ENCODE measurements around the gene SHB.

The SHB gene

DNA sequence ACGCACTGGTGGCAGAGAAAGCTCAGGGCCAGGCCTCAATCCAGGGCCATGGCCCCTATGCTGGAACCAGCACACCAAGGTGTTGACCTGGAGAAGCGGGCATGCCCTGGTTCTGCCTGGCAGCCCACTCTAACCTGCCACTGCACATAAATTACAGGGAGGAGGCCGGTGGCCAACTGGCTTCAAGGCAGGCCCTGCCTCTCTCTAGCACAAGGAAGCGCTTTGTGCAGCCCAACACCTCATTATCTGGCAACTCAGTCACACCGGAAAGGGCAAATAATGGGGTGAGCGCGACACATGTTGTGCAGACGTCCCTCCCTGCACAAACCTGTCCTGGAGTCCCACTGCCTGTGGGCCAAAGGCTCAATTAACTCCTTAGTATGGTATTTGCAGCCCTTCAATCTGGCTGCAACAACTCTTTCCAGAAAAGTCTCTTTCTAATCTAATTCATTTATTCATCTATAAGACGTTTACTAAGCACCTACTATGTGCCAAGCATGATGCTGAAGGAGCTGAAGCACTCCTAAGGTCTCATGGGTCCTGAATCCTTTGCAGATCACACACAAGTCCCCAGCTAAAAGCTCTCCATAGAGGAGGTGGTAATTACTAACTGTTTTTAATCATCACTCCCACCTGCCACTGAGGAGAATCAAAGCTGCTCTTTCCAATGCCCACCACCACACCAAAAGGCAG, 24.9 kb downstream of the SHB start:
- TF ChIP-seq ZNF384 (IDR thresholded peaks at IDR 0.05), result no peak
- no peak for TF ChIP-seq FOXA1 (IDR thresholded peaks at IDR 0.05)
- no peak for TF ChIP-seq LEF1 (IDR thresholded peaks at IDR 0.05; ENCODE audit: borderline replicate concordance)
- no peak for TF ChIP-seq FOXK2 (IDR thresholded peaks at IDR 0.05)
- no peak for TF ChIP-seq FOXM1 (IDR thresholded peaks at IDR 0.05; ENCODE audit: borderline replicate concordance)
- TF ChIP-seq ELF4 (IDR thresholded peaks at IDR 0.05), result no peak
- TF ChIP-seq NFRKB (IDR thresholded peaks at IDR 0.05), result no peak
- TF ChIP-seq ARNT (IDR thresholded peaks at IDR 0.05), result no peak
- TF ChIP-seq HDGF (IDR thresholded peaks at IDR 0.05; ENCODE audit: borderline replicate concordance), result no peak
- TF ChIP-seq BHLHE40 (IDR thresholded peaks at IDR 0.05; ENCODE audit: borderline replicate concordance), result no peak
- TF ChIP-seq TARDBP (IDR thresholded peaks at IDR 0.05), result no peak
- TF ChIP-seq SUZ12 (IDR thresholded peaks at IDR 0.05), result no peak
- TF ChIP-seq, protein P1, sequence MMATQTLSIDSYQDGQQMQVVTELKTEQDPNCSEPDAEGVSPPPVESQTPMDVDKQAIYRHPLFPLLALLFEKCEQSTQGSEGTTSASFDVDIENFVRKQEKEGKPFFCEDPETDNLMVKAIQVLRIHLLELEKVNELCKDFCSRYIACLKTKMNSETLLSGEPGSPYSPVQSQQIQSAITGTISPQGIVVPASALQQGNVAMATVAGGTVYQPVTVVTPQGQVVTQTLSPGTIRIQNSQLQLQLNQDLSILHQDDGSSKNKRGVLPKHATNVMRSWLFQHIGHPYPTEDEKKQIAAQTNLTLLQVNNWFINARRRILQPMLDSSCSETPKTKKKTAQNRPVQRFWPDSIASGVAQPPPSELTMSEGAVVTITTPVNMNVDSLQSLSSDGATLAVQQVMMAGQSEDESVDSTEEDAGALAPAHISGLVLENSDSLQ (IDR thresholded peaks at IDR 0.05), result no peak
- TF ChIP-seq L3MBTL2 (conservative IDR thresholded peaks at IDR 0.05), result no peak
- no peak for TF ChIP-seq CTBP1 (IDR thresholded peaks at IDR 0.05; ENCODE audit: borderline replicate concordance)
- TF ChIP-seq SP1 (IDR thresholded peaks at IDR 0.05), result no peak
- CTCF ChIA-PET, result no interaction called here
- POLR2A ChIA-PET, result no interaction called here
- no peak for DNase-seq (ENCODE audit: extremely low spot score)

GRCh38 chr9:38042626-38043357, 26.2 kb downstream of the SHB start:
- ChIA-PET POLR2A (no interaction called here), CTCF (no interaction called here)
- no peak for TF ChIP-seq ZNF384 (IDR thresholded peaks at IDR 0.05)
- no peak for TF ChIP-seq L3MBTL2 (conservative IDR thresholded peaks at IDR 0.05)
- TF ChIP-seq, protein P1 (IDR thresholded peaks at IDR 0.05), result no peak
- TF ChIP-seq FOXK2 (IDR thresholded peaks at IDR 0.05), result no peak
- no peak for TF ChIP-seq NFRKB (IDR thresholded peaks at IDR 0.05)
- no peak for TF ChIP-seq CTBP1 (IDR thresholded peaks at IDR 0.05; ENCODE audit: borderline replicate concordance)
- no peak for TF ChIP-seq BHLHE40 (IDR thresholded peaks at IDR 0.05; ENCODE audit: borderline replicate concordance)
- no peak for TF ChIP-seq ARNT (IDR thresholded peaks at IDR 0.05)
- TF ChIP-seq FOXM1 (IDR thresholded peaks at IDR 0.05; ENCODE audit: borderline replicate concordance), result no peak
- TF ChIP-seq LEF1 (IDR thresholded peaks at IDR 0.05; ENCODE audit: borderline replicate concordance), result no peak
- no peak for TF ChIP-seq HDGF (IDR thresholded peaks at IDR 0.05; ENCODE audit: borderline replicate concordance)
- TF ChIP-seq SUZ12 (IDR thresholded peaks at IDR 0.05), result no peak
- no peak for TF ChIP-seq TARDBP (IDR thresholded peaks at IDR 0.05)
- no peak for DNase-seq (ENCODE audit: extremely low spot score)

DNA sequence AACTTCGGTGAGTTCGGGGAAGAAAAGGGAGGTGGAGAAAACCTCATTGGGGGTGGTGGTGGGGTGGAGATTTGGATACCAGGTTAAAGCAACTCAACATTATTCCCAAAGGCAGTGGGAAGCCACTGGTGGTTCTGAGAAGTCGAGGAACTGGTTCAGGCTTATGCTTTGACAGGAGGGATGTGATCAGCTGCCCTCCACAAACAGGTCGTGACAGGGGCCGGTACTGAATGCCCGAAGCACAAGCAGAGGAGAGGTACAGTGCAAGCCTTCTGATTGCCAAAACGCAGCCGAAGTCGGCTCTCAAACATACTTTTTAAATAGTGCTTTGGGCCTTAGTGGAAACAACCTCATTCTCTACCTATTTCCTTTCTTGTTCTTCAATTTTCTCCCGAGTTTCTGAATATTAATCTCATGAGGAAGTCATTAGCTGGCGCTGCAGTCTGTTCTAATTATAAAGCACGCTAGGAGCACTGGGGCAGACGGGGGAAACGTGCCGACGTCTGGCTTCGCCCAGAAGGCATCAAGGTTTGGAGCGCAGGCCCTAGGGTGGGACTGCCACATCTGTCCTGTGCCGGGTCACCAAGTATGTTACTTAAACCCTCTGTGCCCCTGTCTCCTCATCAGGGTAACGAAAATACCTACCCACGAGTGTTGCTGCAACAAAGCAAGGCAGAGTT, 27.3 kb downstream of the SHB start:
- no peak for DNase-seq (ENCODE audit: extremely low spot score)
- CTCF ChIA-PET, result no interaction called here
- POLR2A ChIA-PET, result no interaction called here
- TF ChIP-seq HDGF (IDR thresholded peaks at IDR 0.05; ENCODE audit: borderline replicate concordance), result no peak
- TF ChIP-seq FOXA1 (IDR thresholded peaks at IDR 0.05), result no peak
- no peak for TF ChIP-seq FOXK2 (IDR thresholded peaks at IDR 0.05)
- no peak for TF ChIP-seq CTBP1 (IDR thresholded peaks at IDR 0.05; ENCODE audit: borderline replicate concordance)

- DNase-seq (ENCODE audit: extremely low spot score), result no peak
- CTCF ChIA-PET, result no interaction called here
- TF ChIP-seq, protein P1 (IDR thresholded peaks at IDR 0.05), result no peak
- no peak for TF ChIP-seq SUZ12 (IDR thresholded peaks at IDR 0.05)
- no peak for TF ChIP-seq BHLHE40 (IDR thresholded peaks at IDR 0.05; ENCODE audit: borderline replicate concordance)
- no peak for TF ChIP-seq FOXK2 (IDR thresholded peaks at IDR 0.05)
- TF ChIP-seq FOXM1 (IDR thresholded peaks at IDR 0.05; ENCODE audit: borderline replicate concordance), result no peak
- no peak for TF ChIP-seq ARNT (IDR thresholded peaks at IDR 0.05)
- no peak for TF ChIP-seq TARDBP (IDR thresholded peaks at IDR 0.05)
- no peak for TF ChIP-seq L3MBTL2 (conservative IDR thresholded peaks at IDR 0.05)
- no peak for TF ChIP-seq NFRKB (IDR thresholded peaks at IDR 0.05)
- POLR2A ChIA-PET, result no interaction called here
These were observed 28.9 kb downstream of the SHB start for GRCh38 chr9:38039907-38040682.

DNA sequence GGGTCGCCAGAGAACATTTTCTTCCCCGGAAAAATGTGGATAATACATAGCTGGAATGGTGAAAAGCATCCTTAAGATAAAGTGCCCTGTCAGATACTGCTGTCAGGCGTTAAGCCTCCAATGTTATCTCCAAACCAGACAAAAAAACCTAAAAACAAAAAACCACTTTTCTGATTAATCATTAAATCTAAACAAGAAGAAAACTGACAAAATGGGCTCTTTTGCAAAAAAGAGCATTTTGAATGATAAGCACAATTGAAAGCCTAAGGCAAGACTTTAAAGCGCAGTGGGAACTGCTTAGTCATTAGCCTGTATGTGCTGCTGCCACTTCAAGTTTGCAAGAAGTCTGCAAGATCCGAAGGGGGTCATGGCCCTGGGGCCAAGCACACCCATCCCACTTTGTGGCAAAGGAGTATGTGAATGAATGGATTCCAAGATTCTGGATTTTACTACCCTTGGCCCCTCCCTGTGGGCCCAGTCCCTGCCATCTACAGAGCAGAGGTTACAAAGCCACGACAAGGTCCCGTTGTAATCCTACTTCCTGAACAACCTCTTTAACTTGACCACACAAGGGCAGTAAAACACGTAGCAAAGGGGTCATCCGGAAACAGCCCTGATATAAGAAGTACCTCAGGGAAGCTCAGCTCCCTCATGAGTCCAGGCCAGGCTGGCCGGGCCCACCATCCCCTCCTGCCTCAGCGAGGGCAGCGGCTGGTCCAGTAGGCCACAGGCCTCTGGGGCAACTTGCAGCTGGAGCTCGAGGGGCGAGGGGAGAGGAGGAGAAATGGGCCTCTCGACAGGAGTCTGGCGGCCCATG, 29.7 kb downstream of the SHB start:
- DNase-seq (ENCODE audit: extremely low spot score), result no peak
- ChIA-PET CTCF (no interaction called here), POLR2A (no interaction called here)
- no peak for TF ChIP-seq LEF1 (IDR thresholded peaks at IDR 0.05; ENCODE audit: borderline replicate concordance)
- no peak for TF ChIP-seq FOXK2 (IDR thresholded peaks at IDR 0.05)
- TF ChIP-seq SP1 (IDR thresholded peaks at IDR 0.05), result no peak
- TF ChIP-seq, protein P1 (IDR thresholded peaks at IDR 0.05), result no peak
- no peak for TF ChIP-seq ARNT (IDR thresholded peaks at IDR 0.05)
- no peak for TF ChIP-seq TARDBP (IDR thresholded peaks at IDR 0.05)
- TF ChIP-seq ELF4 (IDR thresholded peaks at IDR 0.05), result no peak
- no peak for TF ChIP-seq NFRKB (IDR thresholded peaks at IDR 0.05)
- no peak for TF ChIP-seq ZNF384 (IDR thresholded peaks at IDR 0.05)
- no peak for TF ChIP-seq L3MBTL2 (conservative IDR thresholded peaks at IDR 0.05)
- no peak for TF ChIP-seq CTBP1 (IDR thresholded peaks at IDR 0.05; ENCODE audit: borderline replicate concordance)
- no peak for TF ChIP-seq BHLHE40 (IDR thresholded peaks at IDR 0.05; ENCODE audit: borderline replicate concordance)
- TF ChIP-seq FOXM1 (IDR thresholded peaks at IDR 0.05; ENCODE audit: borderline replicate concordance), result no peak
- TF ChIP-seq SUZ12 (IDR thresholded peaks at IDR 0.05), result no peak
- no peak for TF ChIP-seq FOXA1 (IDR thresholded peaks at IDR 0.05)
- no peak for TF ChIP-seq HDGF (IDR thresholded peaks at IDR 0.05; ENCODE audit: borderline replicate concordance)
